ENCODE results near the gene INHBC. TPM values are rescaled to one million over a fixed set of nuclear protein-coding genes. Genes with fewer than 3 reads are reported as not detected.

INHBC gene
- polyA plus RNA-seq, 1 of the 3 experiments (the other 2 are of a cell fraction): 0.08 TPM

DNA sequence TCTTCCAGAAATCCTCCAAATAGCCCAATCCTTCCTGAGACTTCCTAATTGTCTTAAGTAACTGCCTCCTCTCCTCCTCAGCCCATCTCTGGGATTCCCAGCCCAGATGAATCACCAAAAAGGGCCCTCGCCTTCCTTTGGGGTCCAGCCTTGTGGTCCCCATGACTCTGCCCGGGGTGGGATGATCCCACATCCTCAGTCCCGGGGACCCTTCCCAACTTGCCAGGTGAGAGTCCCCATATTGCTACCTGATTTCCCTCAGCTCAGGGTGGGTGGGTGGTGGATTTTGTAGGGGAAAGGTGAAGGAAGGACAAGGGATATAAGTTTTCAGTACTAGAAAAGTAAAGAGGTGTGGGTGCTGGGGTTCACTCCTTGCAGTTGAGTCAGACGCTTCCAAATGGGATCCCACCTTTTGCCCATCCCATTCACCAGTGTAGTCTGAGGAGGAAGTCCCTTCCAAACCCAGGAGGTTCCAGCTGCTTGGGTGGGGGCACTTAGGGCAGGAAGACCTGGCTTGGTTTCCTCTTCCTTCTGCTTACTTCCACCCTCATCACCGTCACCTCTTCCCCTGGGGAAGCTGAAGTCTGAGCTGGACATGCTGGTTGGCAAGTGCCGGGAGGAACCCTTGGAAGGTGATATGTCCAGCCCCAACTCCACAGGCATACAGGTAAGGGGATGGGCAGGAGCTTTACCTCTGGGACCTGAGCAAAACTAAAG, 30.6 kb downstream of the INHBC start:
- WGBS (ENCODE audit: low lambda C conversion rate): 57% methylated on average over 6 of the region's 6 CpGs
- H3K36me3 ChIP-seq (replicated peaks in 1 of 2; ENCODE audit: control insufficient read depth in 1 of 2, insufficient read depth in 2 of 2, low read length in 1 of 2): no peaks in the 10 kb centered on the region
- CTCF ChIA-PET: interaction anchor here (0.6 to 5.8 kb wide), 6 partner anchors 10 to 1094 kb away, joined by 3 to 74 read pairs (median 3); partner anchors contain the start of genes INHBE and OS9

DNA sequence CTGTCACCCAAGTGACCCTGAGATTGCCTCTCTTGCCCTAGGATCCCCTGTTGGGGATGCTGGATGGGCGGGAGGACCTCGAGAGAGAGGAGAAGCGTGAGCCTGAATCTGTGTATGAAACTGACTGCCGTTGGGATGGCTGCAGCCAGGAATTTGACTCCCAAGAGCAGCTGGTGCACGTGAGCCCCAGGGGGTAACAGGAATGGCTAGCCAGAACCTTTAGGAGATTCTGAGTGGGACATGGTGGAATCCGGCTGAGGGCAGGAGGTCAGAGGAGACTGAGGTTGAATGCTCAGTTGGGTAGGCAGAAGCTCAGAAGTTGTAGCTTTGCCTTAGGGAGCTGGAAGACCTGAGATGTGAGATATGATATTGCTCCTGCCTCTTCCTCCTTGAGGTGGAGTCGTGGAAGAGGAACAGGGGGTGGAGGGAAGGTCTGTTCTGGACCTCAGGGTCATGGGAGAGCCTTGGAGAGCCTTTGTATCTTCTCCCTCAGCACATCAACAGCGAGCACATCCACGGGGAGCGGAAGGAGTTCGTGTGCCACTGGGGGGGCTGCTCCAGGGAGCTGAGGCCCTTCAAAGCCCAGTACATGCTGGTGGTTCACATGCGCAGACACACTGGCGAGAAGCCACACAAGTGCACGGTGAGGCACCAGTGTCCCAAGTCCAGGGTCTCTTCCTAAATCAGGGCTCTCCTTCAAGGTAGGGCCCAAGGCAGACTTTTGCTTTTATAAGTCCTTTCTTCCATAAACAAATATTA, 31.3 kb downstream of the INHBC start:
- ChIA-PET POLR2A (interaction anchor here (0.6 kb wide), 1 partner anchor 1445 kb away, joined by 3 read pairs; no protein-coding TSS in a partner anchor), CTCF (interaction anchor here (0.6 to 5.8 kb wide), 6 partner anchors 11 to 1095 kb away, joined by 3 to 74 read pairs (median 3); partner anchors contain the start of genes INHBE and OS9)
- Histone ChIP-seq H3K9me3 (no peaks in the 10 kb centered on the region), H3K9me2 (no peaks in the 10 kb centered on the region), H3K36me3 (replicated peaks in 1 of 2; ENCODE audit: control insufficient read depth in 1 of 2, insufficient read depth in 2 of 2, low read length in 1 of 2) (no peaks in the 10 kb centered on the region), H3K4me1 (ENCODE audit: control insufficient read depth in 1 of 2, insufficient read depth in 2 of 2, low read depth in 1 of 2, low read length in 1 of 2) (peaks cover 0 to 9% of the 10 kb centered on the region in 2 experiments; a peak in 1 of 4 replicates), H3K4me2 (no peak overlapping the region), H3K4me3 (ENCODE audit: low read depth in 2 of 2, low read length in 1 of 2) (no peak overlapping the region), H2AFZ (ENCODE audit: low read depth) (no peak overlapping the region), H3F3A (replicated peaks; ENCODE audit: insufficient read depth) (no peaks in the 10 kb centered on the region), H3K9ac (no peak overlapping the region), H4K20me1 (ENCODE audit: insufficient read depth) (no peaks in the 10 kb centered on the region), H3K27ac (ENCODE audit: low read depth in 2 of 2, low read length in 1 of 2) (no peak overlapping the region), H3K27me3 (ENCODE audit: insufficient read depth) (peaks cover 47% of the 10 kb centered on the region), H3K79me2 (ENCODE audit: insufficient read depth) (no peaks in the 10 kb centered on the region)
- DNase-seq: no peak
- WGBS (ENCODE audit: low lambda C conversion rate): 50% methylated on average over 13 of the region's 14 CpGs
- TF ChIP-seq RXRA (IDR thresholded peaks at IDR 0.05; ENCODE audit: borderline replicate concordance, low read depth) (no peak), FOXM1 (IDR thresholded peaks at IDR 0.05; ENCODE audit: low read depth) (no peak), POLR2AphosphoS5 (IDR thresholded peaks at IDR 0.05; ENCODE audit: low read depth, low read length) (no peak), GATA2 (CRISPR knock-in tag; IDR thresholded peaks at IDR 0.05) (no peak), EZH2phosphoT487 (IDR thresholded peaks at IDR 0.05; ENCODE audit: borderline replicate concordance, low read depth) (no peak)
- TF ChIP-seq, protein P1, sequence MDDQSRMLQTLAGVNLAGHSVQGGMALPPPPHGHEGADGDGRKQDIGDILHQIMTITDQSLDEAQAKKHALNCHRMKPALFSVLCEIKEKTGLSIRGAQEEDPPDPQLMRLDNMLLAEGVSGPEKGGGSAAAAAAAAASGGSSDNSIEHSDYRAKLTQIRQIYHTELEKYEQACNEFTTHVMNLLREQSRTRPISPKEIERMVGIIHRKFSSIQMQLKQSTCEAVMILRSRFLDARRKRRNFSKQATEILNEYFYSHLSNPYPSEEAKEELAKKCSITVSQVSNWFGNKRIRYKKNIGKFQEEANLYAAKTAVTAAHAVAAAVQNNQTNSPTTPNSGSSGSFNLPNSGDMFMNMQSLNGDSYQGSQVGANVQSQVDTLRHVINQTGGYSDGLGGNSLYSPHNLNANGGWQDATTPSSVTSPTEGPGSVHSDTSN (IDR thresholded peaks at IDR 0.05): no peak
- TF ChIP-seq, protein P2, sequence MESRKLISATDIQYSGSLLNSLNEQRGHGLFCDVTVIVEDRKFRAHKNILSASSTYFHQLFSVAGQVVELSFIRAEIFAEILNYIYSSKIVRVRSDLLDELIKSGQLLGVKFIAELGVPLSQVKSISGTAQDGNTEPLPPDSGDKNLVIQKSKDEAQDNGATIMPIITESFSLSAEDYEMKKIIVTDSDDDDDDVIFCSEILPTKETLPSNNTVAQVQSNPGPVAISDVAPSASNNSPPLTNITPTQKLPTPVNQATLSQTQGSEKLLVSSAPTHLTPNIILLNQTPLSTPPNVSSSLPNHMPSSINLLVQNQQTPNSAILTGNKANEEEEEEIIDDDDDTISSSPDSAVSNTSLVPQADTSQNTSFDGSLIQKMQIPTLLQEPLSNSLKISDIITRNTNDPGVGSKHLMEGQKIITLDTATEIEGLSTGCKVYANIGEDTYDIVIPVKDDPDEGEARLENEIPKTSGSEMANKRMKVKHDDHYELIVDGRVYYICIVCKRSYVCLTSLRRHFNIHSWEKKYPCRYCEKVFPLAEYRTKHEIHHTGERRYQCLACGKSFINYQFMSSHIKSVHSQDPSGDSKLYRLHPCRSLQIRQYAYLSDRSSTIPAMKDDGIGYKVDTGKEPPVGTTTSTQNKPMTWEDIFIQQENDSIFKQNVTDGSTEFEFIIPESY (IDR thresholded peaks at IDR 0.05; ENCODE audit: borderline replicate concordance, low read depth): no peak
- TF ChIP-seq, protein P3, sequence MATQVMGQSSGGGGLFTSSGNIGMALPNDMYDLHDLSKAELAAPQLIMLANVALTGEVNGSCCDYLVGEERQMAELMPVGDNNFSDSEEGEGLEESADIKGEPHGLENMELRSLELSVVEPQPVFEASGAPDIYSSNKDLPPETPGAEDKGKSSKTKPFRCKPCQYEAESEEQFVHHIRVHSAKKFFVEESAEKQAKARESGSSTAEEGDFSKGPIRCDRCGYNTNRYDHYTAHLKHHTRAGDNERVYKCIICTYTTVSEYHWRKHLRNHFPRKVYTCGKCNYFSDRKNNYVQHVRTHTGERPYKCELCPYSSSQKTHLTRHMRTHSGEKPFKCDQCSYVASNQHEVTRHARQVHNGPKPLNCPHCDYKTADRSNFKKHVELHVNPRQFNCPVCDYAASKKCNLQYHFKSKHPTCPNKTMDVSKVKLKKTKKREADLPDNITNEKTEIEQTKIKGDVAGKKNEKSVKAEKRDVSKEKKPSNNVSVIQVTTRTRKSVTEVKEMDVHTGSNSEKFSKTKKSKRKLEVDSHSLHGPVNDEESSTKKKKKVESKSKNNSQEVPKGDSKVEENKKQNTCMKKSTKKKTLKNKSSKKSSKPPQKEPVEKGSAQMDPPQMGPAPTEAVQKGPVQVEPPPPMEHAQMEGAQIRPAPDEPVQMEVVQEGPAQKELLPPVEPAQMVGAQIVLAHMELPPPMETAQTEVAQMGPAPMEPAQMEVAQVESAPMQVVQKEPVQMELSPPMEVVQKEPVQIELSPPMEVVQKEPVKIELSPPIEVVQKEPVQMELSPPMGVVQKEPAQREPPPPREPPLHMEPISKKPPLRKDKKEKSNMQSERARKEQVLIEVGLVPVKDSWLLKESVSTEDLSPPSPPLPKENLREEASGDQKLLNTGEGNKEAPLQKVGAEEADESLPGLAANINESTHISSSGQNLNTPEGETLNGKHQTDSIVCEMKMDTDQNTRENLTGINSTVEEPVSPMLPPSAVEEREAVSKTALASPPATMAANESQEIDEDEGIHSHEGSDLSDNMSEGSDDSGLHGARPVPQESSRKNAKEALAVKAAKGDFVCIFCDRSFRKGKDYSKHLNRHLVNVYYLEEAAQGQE (IDR thresholded peaks at IDR 0.05; ENCODE audit: low read depth, low read length): no peak

More for the DNA sequence above, 30.6 kb downstream of the INHBC start:
- no peaks in the 10 kb centered on the region for H4K20me1 ChIP-seq (ENCODE audit: insufficient read depth)
- H3K4me1 ChIP-seq (ENCODE audit: control insufficient read depth in 1 of 2, insufficient read depth in 2 of 2, low read depth in 1 of 2, low read length in 1 of 2): peaks cover 0 to 16% of the 10 kb centered on the region in 2 experiments; a peak in 1 of 4 replicates
- H3K79me2 ChIP-seq (ENCODE audit: insufficient read depth): no peaks in the 10 kb centered on the region
- H3K27ac ChIP-seq (ENCODE audit: low read depth in 2 of 2, low read length in 1 of 2): no peak overlapping the region
- no peaks in the 10 kb centered on the region for H3K9me3 ChIP-seq
- POLR2A ChIA-PET: no interaction called here
- TF ChIP-seq, protein P1 (IDR thresholded peaks at IDR 0.05): no peak
- TF ChIP-seq ELF1 (IDR thresholded peaks at IDR 0.05) (no peak), SIN3A (IDR thresholded peaks at IDR 0.05; ENCODE audit: borderline replicate concordance, low read depth, low read length) (no peak), GABPA (IDR thresholded peaks at IDR 0.05; ENCODE audit: low read depth) (no peak), TCF12 (IDR thresholded peaks at IDR 0.05) (no peak), JUND (IDR thresholded peaks at IDR 0.05) (no peak), SMC3 (IDR thresholded peaks at IDR 0.05; ENCODE audit: low read depth, low read length) (no peak), NFIC (IDR thresholded peaks at IDR 0.05; ENCODE audit: borderline replicate concordance) (no peak), NRF1 (IDR thresholded peaks at IDR 0.05; ENCODE audit: low read depth, low read length) (no peak), EZH2phosphoT487 (IDR thresholded peaks at IDR 0.05; ENCODE audit: borderline replicate concordance, low read depth) (no peak), TEAD4 (IDR thresholded peaks at IDR 0.05; ENCODE audit: borderline replicate concordance, insufficient read depth) (no peak)
- TF ChIP-seq, protein P4, sequence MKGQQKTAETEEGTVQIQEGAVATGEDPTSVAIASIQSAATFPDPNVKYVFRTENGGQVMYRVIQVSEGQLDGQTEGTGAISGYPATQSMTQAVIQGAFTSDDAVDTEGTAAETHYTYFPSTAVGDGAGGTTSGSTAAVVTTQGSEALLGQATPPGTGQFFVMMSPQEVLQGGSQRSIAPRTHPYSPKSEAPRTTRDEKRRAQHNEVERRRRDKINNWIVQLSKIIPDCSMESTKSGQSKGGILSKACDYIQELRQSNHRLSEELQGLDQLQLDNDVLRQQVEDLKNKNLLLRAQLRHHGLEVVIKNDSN (IDR thresholded peaks at IDR 0.05; ENCODE audit: borderline replicate concordance, low read depth): no peak
- no peak overlapping the region for H3K9ac ChIP-seq
- no peak for DNase-seq
- H3K4me2 ChIP-seq: no peak overlapping the region
- no peak overlapping the region for H2AFZ ChIP-seq (ENCODE audit: low read depth)
- H3K4me3 ChIP-seq (ENCODE audit: low read depth in 2 of 2, low read length in 1 of 2): no peak overlapping the region
- no peaks in the 10 kb centered on the region for H3K9me2 ChIP-seq
- peaks cover 3% of the 10 kb centered on the region for H3F3A ChIP-seq (replicated peaks; ENCODE audit: insufficient read depth)
- peaks cover 39% of the 10 kb centered on the region for H3K27me3 ChIP-seq (ENCODE audit: insufficient read depth)
